GM12878 (cell line): ENCODE results near the gene LIMS2.

Experiments
- CREM ChIP-seq: IDR thresholded peaks from 2 replicates; pipeline ENCODE4 v1.6.1; 2014; ENCODE audit warnings: antibody characterized with exemption, low read depth
- EP300 ChIP-seq, 2 experiments: fragments of 150-350 bp in 1 of 2; IDR thresholded peaks; 2 replicates each; pipeline ENCODE4 v1.6.1; 2011 to 2012; ENCODE audit warnings: low read depth in 2 of 2, low read length in 2 of 2, borderline replicate concordance in 1 of 2, improper control_type of control experiment in 1 of 2, inconsistent platforms in 1 of 2; ENCODE audit not compliant: control insufficient read depth in 1 of 2
- ETV6 ChIP-seq, 2 experiments: fragments of 450-650 bp in 1 of 2; IDR thresholded peaks in 1 of 2; conservative IDR thresholded peaks in 1 of 2; 2 replicates each; pipeline ENCODE4 v1.6.1; 2014; ENCODE audit warnings: antibody characterized with exemption in 1 of 2, borderline replicate concordance in 1 of 2, low read depth in 1 of 2, mild to moderate bottlenecking in 1 of 2, moderate library complexity in 1 of 2
- HDGF ChIP-seq: fragments of 450-650 bp; IDR thresholded peaks from 2 replicates; pipeline ENCODE4 v1.6.1; 2016; ENCODE audit warnings: antibody characterized with exemption
- JUND ChIP-seq: IDR thresholded peaks from 2 replicates; pipeline ENCODE4 v1.6.1; 2012; ENCODE audit warnings: low read depth, mild to moderate bottlenecking, low read length, improper control_type of control experiment, moderate library complexity
- MEF2B ChIP-seq: fragments of 450-650 bp; IDR thresholded peaks from 2 replicates; pipeline ENCODE4 v1.6.1; 2018; ENCODE audit warnings: mild to moderate bottlenecking, moderate library complexity; ENCODE audit not compliant: partially characterized antibody, poor library complexity, severe bottlenecking
- NFIC ChIP-seq: IDR thresholded peaks from 2 replicates; pipeline ENCODE4 v1.6.1; 2012; ENCODE audit warnings: low read depth, mild to moderate bottlenecking, inconsistent platforms, low read length, moderate library complexity
- NFYA ChIP-seq: IDR thresholded peaks from 2 replicates; pipeline ENCODE4 v1.6.1; 2011; ENCODE audit warnings: low read depth, mild to moderate bottlenecking, low read length, improper control_type of control experiment, borderline replicate concordance
- POLR2A ChIP-seq: IDR thresholded peaks from 2 replicates; pipeline ENCODE4 v1.6.1; 2011; ENCODE audit warnings: low read depth, mild to moderate bottlenecking, low read length
- RAD21 ChIP-seq: IDR thresholded peaks from 2 replicates; pipeline ENCODE4 v1.6.1; 2011; ENCODE audit warnings: mild to moderate bottlenecking, low read depth, low read length, moderate library complexity; ENCODE audit not compliant: insufficient read depth
- RAD51 ChIP-seq: fragments of 450-650 bp; IDR thresholded peaks from 2 replicates; pipeline ENCODE4 v1.6.1; 2016; ENCODE audit warnings: moderate library complexity, mild to moderate bottlenecking, inconsistent platforms
- SRF ChIP-seq, 2 experiments: IDR thresholded peaks; 2 replicates each; pipeline ENCODE4 v1.6.1; 2011; ENCODE audit warnings: low read depth in 2 of 2, low read length in 2 of 2, mild to moderate bottlenecking in 1 of 2, moderate library complexity in 1 of 2
- YBX1 ChIP-seq: fragments of 450-650 bp; IDR thresholded peaks from 2 replicates; pipeline ENCODE4 v1.6.1; 2016; ENCODE audit warnings: antibody characterized with exemption
- TF ChIP-seq, protein P1 (sequence below), 3 experiments: IDR thresholded peaks in 2 of 3; conservative IDR thresholded peaks in 1 of 3; 2 replicates each; pipeline ENCODE4 v1.5.1; 2011; ENCODE audit warnings: low read depth in 3 of 3, low read length in 3 of 3, mild to moderate bottlenecking in 3 of 3, control low read depth in 2 of 3, moderate library complexity in 2 of 3, inconsistent platforms in 1 of 3, mixed read lengths in 1 of 3; ENCODE audit not compliant: control insufficient read depth in 2 of 3, insufficient read depth in 1 of 3; ENCODE audit errors: extremely low read depth in 1 of 3

GRCh38 chr2:127651971-127652550, 23.3 kb downstream of the LIMS2 start:
- no peak for TF ChIP-seq SRF (IDR thresholded peaks at IDR 0.05; ENCODE audit: low read depth in 2 of 2, low read length in 2 of 2)
- no peak for TF ChIP-seq RAD51
- no peak for TF ChIP-seq POLR2A
- TF ChIP-seq HDGF = no peak
- TF ChIP-seq NFIC = no peak
- TF ChIP-seq YBX1 = no peak
- TF ChIP-seq, protein P1, sequence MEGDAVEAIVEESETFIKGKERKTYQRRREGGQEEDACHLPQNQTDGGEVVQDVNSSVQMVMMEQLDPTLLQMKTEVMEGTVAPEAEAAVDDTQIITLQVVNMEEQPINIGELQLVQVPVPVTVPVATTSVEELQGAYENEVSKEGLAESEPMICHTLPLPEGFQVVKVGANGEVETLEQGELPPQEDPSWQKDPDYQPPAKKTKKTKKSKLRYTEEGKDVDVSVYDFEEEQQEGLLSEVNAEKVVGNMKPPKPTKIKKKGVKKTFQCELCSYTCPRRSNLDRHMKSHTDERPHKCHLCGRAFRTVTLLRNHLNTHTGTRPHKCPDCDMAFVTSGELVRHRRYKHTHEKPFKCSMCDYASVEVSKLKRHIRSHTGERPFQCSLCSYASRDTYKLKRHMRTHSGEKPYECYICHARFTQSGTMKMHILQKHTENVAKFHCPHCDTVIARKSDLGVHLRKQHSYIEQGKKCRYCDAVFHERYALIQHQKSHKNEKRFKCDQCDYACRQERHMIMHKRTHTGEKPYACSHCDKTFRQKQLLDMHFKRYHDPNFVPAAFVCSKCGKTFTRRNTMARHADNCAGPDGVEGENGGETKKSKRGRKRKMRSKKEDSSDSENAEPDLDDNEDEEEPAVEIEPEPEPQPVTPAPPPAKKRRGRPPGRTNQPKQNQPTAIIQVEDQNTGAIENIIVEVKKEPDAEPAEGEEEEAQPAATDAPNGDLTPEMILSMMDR (IDR thresholded peaks at IDR 0.05 in 2 of 3, conservative IDR thresholded peaks at IDR 0.05 in 1 of 3; ENCODE audit: control insufficient read depth in 2 of 3, extremely low read depth in 1 of 3, insufficient read depth in 1 of 3, low read depth in 3 of 3, low read length in 3 of 3) = no peak
- no peak for TF ChIP-seq JUND
- no peak for TF ChIP-seq RAD21
- no peak for TF ChIP-seq ETV6 (conservative IDR thresholded peaks at IDR 0.05 in 1 of 2, IDR thresholded peaks at IDR 0.05 in 1 of 2; ENCODE audit: borderline replicate concordance in 1 of 2, low read depth in 1 of 2)
- no peak for TF ChIP-seq MEF2B
- no peak for TF ChIP-seq CREM
- no peak for TF ChIP-seq EP300 (IDR thresholded peaks at IDR 0.05; ENCODE audit: borderline replicate concordance in 1 of 2, control insufficient read depth in 1 of 2, low read depth in 2 of 2, low read length in 2 of 2)
- no peak for TF ChIP-seq NFYA
